Fibroblast of skin of scalp (primary cell): ENCODE data around the gene DIPK1A.
"Not testable (repeated sequence)": the region's sequence is repeated elsewhere in the genome, so short reads cannot be mapped to it uniquely, and the experiment has no call there.

Experiments used
- DNase-seq: peaks from one replicate; pipeline ENCODE4 v3.0.0-alpha.2; 2013

DIPK1A gene

DNA sequence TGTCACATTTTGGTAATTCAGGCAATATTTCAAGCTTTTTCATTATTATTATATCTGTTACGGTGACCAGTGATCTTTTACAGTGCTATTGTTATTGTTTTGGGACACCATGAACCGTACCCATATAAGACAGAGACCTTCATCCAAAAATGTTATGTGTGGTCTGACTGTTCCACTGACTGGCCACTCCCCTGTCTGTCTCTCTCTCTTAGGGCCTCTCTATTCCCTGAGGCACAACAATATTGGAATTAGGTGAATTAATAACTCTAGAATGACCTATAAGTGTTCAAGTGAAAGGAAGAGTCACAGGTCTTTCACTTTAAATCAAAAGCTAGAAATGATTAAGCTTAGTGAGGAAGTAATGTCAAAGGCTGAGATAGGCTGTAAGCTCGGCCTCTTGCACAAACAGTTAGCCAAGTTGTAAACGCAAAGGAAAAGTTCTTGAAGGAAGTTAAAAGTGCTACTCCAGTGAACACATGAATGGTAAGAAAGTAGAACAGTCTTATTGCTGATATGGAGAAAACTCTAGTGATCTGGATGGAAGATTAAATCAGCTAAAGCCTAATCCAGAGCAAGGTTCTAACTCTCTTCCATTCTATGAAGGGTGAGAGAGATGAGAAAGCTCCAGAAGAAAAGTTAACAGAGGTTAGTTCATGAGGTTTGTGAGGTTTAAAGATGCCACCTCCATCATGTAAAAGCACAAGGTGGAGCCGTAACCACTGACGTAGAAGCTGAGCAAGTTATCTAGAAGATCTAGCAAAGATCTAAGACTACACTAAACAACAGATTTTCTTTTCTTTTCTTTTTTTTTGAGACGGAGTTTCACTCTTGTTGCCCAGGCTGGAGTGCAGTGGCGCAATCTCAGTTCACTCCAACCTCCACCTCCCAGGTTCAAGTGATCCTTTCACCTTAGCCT, 19.7 kb upstream of the DIPK1A start:
- no peak for DNase-seq

GRCh38 chr1:92975551-92976232, 14.4 kb upstream of the DIPK1A start:
- no peak for DNase-seq

DNA sequence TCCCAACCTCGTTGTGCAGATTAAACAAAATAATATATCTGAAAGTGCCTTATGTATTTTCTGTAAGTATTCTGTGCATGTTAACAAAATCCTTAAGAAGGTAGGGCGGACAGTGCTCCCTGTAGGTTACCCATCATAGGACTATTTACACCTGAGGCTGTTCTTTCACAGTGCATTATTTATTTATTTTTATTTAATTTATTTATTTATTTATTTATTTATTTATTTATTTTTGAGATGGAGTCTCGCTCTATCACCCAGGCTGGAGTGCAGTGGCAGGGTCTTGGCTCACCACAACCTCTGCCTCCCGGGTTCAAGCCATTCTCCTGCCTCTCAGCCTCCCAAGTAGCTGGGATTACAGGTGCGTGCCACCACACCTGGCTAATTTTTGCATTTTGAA, 12.8 kb upstream of the DIPK1A start:
- DNase-seq = not testable (repeated sequence)

GRCh38 chr1:92973203-92973897, 12.1 kb upstream of the DIPK1A start:
- no peak for DNase-seq

GRCh38 chr1:92972409-92973129, 11.3 kb upstream of the DIPK1A start:
- DNase-seq = no peak

DNA sequence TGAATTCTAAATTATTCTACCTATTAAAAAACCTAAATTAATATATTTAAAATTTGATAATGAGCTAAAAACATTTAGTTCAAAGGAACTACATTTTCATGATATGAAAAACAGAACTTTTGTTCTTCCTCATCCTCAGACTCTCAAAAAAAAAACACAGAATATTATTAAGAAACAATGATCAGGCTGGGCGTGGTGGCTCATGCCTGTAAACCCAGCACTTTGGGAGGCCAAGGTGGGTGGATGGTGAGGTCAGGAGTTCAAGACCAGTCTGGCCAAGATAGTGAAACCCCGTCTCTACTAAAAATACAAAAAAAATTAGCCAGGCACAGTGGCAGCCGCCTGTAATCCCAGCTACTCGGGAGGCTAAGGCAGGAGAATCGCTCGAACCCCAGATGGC, 10.7 kb upstream of the DIPK1A start:
- not testable (repeated sequence) for DNase-seq

GRCh38 chr1:92970990-92971689, 9.9 kb upstream of the DIPK1A start:
- DNase-seq = no peak

GRCh38 chr1:92969517-92969916, 8.3 kb upstream of the DIPK1A start:
- DNase-seq = no peak

- no peak for DNase-seq
These were observed 7.1 kb upstream of the DIPK1A start for GRCh38 chr1:92968138-92969032.

DNA sequence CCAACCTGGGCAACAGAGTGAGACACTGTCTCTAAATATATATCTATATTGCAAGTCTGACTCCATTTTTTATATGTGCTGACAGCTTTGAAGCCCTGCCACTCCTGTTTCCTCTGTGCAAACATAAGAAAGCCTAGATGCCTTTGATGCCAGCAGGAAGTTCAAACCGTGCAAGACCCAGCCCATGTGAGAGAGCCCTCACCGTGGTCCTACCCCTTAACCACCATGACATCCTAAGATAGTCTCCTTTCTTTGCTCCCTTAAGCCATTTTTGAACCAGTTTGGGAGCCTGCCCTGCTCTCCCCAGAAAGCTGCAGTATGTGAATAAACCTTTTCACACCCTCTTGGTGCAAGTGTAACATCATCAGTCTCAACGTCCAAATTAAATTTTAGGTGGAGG, 3.7 kb upstream of the DIPK1A start:
- DNase-seq = no peak

GRCh38 chr1:92964316-92964715, 3.1 kb upstream of the DIPK1A start:
- no peak for DNase-seq

DNA sequence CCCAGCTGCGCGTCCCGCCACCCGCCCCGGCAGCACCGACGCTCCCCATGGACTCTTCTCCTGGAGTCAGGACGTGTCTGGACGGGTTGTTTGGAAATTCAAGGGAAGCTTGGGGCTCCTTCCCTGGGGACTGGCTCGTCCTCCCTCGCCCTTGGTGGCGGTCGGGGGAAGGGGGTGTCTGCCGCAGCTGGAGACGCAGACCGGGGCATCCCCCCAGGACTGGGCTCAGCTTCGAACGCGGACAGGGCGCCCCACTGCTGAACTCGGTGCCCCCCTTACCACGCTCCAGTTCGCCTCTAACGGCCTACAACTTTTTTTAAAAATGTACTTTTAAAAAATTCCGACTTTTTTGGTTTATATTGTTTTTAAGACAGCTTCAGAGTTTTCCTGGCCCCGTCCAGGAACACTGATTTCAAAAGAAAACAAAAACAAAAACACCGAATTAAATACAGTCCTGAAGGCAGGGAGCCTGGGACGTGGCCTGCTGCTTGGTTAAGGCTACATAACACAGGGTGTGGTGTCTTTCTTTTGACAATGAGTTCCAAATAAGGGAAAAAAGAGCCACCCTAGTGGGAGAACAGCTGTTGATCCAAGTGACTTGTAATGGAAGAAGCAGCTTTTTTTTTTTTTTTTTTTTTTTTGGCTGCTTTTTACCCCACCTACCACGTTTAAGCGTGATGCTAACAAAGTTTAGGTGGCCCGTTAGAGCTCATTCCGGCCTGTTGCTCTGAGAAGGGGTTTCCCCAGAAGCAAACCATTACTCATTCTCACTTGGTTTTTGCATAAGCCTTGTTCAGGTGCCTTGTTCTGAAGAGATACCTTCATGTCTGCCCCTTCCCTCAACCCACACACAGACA, 862 bp upstream of the DIPK1A start:
- peak; percentile 96 for DNase-seq

- peak; percentile 88 for DNase-seq
These were observed 699 bp downstream of the DIPK1A start for GRCh38 chr1:92960395-92961130.

DNA sequence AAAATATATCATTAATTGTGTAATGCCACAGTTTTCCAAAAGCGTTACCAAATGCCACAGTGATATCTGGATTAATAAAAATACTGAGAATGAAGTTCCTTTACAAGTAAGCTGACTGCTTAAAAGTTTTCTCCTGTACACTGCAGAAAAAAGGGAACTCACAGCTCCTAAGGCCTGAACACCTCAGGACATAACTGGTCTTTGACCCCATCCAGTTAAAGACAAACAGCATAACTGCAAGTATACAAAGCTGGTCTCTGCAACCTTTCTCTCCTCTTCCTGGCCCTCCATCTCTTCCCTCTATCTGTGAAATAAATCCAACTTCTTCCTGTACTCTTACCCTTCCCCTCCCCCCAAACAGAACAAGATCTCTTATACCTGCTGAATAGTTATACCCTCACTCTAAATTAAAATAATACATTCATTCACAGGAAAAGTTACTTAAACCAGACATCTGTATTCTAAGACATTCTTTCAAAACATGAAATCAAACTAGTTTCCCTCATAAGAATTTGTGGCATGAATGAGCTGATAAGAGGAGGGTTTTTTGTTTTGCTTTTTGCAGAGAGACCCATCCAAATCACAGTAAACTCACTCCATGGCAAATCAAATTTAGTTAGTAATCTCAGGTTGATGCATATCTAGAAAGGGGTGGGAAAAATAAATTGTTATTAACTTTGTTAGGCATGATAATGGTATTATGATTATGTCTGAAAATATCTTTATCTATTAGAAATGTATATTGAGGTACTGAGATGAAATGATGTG, 2.9 kb downstream of the DIPK1A start:
- no peak for DNase-seq

GRCh38 chr1:92957030-92957734, 4.1 kb downstream of the DIPK1A start:
- DNase-seq = no peak

DNA sequence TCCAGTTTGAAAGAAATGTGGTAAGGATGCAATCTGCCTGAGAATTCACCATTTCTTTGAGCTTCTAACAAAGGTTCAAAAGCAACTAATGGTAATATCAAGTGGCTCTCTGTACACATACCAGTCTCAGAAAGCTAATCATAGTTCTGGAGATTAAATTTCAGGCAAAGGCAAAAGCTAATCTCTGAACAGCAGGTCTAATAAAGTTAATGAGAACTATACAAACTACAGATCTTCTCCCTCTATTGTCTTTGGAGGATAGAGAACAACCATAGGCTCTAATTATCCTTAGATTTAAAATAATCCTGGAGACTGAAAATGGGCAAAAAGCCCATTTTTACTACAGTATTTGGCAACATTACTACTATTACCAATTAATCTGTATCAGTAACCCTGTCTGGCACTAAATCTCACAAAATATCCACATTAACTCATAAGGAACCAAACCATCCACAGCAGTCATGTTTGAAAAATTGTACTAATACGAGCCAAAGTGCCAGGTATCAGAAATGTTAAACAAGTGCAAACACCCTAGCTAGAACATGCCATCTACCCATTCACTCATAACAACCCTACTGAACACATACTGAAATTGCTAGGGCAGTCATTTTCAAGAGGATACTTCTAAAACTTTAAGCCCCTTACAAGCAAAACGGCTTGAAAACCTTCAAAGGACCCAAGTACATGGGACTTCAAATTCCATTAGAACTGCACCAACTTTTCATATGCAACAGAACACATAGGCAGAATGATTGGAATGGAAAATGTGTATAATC, 4.8 kb downstream of the DIPK1A start:
- DNase-seq = no peak

GRCh38 chr1:92953491-92953890, 7.8 kb downstream of the DIPK1A start:
- DNase-seq = no peak
